ENCODE measurements around the gene MEGF9.
A peak's percentile ranks its signal among the peaks of the same experiment; 100 is the strongest.
"Not testable (repeated sequence)": the region's sequence is repeated elsewhere in the genome, so short reads cannot be mapped to it uniquely, and the experiment has no call there.

The MEGF9 gene

GRCh38 chr9:120714088-120714845 is at the start of gene MEGF9:
TSS of gene MEGF9 (minus strand) at chr9:120714470. CDS start at chr9:120714358, 112 bp downstream.
- DNase-seq = peak; percentile 85 to 92 (median 87)

GRCh38 chr9:120761006-120761405 is 46.7 kb upstream of the MEGF9 start:
- no peak for DNase-seq

GRCh38 chr9:120759755-120760400 is 45.6 kb upstream of the MEGF9 start:
- no peak for DNase-seq

- DNase-seq = no peak
These were observed 44.3 kb upstream of the MEGF9 start for GRCh38 chr9:120758544-120758943.

GRCh38 chr9:120757026-120757913 is 43.0 kb upstream of the MEGF9 start:
- no peak for DNase-seq

GRCh38 chr9:120756531-120756930 is 42.3 kb upstream of the MEGF9 start:
- DNase-seq = no peak

GRCh38 chr9:120755810-120756434 is 41.7 kb upstream of the MEGF9 start:
- peak; percentile 6 to 43 (median 19) for DNase-seq

- no peak for DNase-seq
These were observed 40.8 kb upstream of the MEGF9 start for GRCh38 chr9:120755044-120755443.

GRCh38 chr9:120750421-120750820 is 36.2 kb upstream of the MEGF9 start:
- no peak for DNase-seq

- DNase-seq = not testable (repeated sequence)
These were observed 32.1 kb upstream of the MEGF9 start for GRCh38 chr9:120746366-120746765.

- no peak for DNase-seq
These were observed 31.0 kb upstream of the MEGF9 start for GRCh38 chr9:120745278-120745677.

GRCh38 chr9:120742951-120743416 is 28.7 kb upstream of the MEGF9 start:
- no peak for DNase-seq

GRCh38 chr9:120741701-120742100 is 27.4 kb upstream of the MEGF9 start:
- no peak for DNase-seq

GRCh38 chr9:120741191-120741590 is 26.9 kb upstream of the MEGF9 start:
- no peak for DNase-seq

- no peak for DNase-seq
These were observed 25.9 kb upstream of the MEGF9 start for GRCh38 chr9:120740132-120740531.

GRCh38 chr9:120737416-120738165 is 23.3 kb upstream of the MEGF9 start:
- no peak for DNase-seq

GRCh38 chr9:120736881-120737280 is 22.6 kb upstream of the MEGF9 start:
- no peak for DNase-seq

GRCh38 chr9:120735415-120736126 is 21.3 kb upstream of the MEGF9 start:
- no peak for DNase-seq

GRCh38 chr9:120734607-120735410 is 20.5 kb upstream of the MEGF9 start:
- DNase-seq = no peak

- DNase-seq = no peak
These were observed 18.9 kb upstream of the MEGF9 start for GRCh38 chr9:120733190-120733589.
